Measurements from ENCODE around the gene NMB. TPM values are rescaled to one million over a fixed set of nuclear protein-coding genes. Genes with fewer than 3 reads are reported as not detected.

Gene NMB
- total RNA-seq, 3 donors from 2014 or later: 9.1 to 12.0 (median 9.3) TPM

DNA sequence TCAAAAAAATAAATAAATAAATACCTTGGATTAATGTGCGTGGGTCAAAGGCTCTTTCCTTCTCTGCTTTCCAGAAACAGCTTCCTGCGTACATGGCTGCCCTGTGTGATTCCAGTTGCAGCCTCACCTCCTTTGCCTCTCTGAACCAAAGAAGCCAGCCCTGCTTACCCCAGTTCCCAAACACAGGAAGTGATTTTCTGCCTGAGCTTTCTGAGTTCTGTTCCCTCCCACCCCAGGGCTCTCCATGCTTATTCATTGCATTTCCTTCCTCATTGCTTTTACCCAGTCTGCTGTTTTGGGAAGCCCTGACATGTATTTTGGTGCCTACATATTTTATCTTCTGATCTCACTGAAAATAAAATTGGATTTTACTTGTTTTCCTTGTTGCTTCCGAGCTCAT, 41.8 kb downstream of the NMB start:
- H3K27me3 Mint-ChIP-seq (ENCODE audit: low read depth): no peaks in the 10 kb centered on the region
- H3K9me3 Mint-ChIP-seq: peaks cover 13% of the 10 kb centered on the region
- H3K4me1 Mint-ChIP-seq (ENCODE audit: low read depth): peaks cover 1% of the 10 kb centered on the region
- H3K36me3 Mint-ChIP-seq (ENCODE audit: insufficient read depth): peaks cover 20% of the 10 kb centered on the region
- no peak overlapping the region for H3K4me3 Mint-ChIP-seq
- DNase-seq (no peak), ATAC-seq (no peak)

DNA sequence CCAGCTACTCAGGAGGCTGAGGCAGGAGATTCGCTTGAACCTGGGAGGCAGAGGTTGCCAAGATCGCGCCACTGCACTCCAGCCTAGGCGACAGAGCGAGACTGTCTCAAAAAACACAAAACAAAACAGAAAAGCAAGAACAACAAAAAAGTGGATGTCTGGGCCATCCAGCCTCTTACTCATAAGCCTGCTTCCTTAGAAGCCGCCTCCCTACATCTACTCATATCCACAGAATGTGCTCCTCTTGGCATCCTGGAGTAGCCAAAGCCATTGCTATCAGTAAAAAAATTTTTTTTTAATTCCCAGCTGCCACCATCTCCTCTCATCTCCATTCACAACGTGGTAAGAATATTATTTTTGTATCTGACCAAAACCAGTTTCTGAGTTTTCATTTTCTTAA, 46.4 kb downstream of the NMB start:
- no peaks in the 10 kb centered on the region for H3K9me3 Mint-ChIP-seq
- ATAC-seq: no peak

DNA sequence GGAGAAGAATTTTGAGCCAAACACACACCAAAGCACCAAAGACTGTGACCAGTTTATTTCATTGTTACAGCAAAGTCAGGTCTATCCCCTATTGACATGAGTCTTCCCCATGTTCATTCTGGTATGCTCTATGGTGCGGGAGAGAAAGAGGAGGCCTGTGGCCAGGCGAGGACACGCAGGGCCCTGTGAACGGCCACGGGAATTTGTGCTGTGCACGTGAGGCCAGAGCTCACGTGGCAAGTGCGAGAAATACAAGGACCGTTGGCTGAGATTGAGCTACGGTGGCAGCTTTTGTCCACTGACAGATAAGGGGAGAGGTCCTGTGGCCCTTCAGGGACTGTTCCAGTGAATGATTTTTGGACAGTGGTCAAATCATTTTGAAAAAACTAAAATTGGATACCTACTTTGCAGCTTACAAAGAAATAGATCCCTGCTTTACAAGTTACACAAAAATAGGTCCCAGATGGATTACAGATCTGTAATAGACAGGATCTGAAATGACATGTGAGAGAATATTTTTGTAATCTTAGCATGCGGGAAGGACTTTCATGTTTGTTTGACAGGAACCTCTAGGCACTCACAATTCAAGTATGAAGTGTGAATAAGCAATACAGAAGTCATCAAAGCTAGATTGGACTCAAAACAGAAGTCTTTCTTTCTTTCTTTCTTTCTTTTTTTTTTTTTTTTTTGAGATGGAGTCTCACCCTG, 48.0 kb downstream of the NMB start:
- ATAC-seq (no peak), DNase-seq (no peak)
- Mint-ChIP-seq H3K36me3 (ENCODE audit: insufficient read depth) (peaks cover 15% of the 10 kb centered on the region), H3K9me3 (no peaks in the 10 kb centered on the region), H3K4me1 (ENCODE audit: low read depth) (peaks cover 19% of the 10 kb centered on the region), H3K4me3 (no peak overlapping the region), H3K27me3 (ENCODE audit: low read depth) (no peaks in the 10 kb centered on the region)

More for the DNA sequence above, 46.4 kb downstream of the NMB start:
- Mint-ChIP-seq H3K4me3 (no peak overlapping the region), H3K27me3 (ENCODE audit: low read depth) (no peaks in the 10 kb centered on the region), H3K4me1 (ENCODE audit: low read depth) (peaks cover 6% of the 10 kb centered on the region), H3K36me3 (ENCODE audit: insufficient read depth) (peaks cover 14% of the 10 kb centered on the region)
- DNase-seq: no peak

DNA sequence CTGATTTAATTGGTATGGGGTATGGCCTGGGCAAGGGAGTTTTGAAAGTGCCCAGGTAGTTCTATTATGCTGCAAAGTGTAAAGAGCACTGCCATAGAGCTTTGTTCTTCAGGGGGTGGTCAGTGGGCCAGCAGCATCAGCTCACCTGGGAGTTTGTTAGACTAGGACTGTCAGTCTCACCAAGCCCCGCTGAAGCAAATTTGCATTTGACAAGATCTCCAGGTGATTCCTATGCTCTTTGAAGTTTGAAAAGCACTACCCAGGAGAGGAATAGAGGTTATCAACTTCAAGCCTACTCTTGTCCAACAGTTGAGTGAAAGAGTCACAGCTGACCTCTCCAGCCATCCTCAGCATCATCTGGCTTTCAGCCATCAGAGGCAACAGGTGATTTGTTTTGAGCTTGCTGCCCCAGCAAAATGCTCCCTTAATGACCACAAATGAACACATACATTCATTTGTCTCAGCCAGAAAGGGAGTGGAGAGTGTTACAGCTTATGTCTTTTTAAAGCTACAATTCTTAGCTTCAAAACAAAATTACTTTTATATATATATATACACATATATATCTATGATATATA, 49.2 kb downstream of the NMB start:
- no peak overlapping the region for H3K4me3 Mint-ChIP-seq

DNA sequence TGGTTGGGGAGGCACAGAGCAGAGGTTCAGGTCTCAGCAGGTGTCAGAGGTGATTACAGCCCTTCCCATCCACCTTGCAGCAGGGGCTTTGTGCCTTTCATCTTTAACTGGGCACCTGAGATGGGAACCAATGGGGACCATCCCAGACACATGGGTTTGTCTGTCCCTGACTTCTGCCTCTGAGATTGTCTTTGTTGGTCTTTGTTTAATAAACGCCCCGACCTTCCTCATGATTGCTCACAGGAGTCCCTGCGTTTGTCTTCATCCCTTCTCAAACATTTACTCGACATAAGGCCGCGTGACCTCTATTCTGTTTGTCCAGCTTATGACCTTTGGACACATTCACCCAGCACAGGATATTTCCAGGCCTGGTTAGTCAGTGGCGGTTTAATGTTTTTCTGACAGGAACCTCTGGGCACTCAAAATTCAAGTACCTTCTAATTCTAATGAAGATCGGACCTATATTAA, 51.3 kb downstream of the NMB start:
- no peaks in the 10 kb centered on the region for H3K9me3 Mint-ChIP-seq
- H3K4me3 Mint-ChIP-seq: no peak overlapping the region
- DNase-seq: no peak
- no peak for ATAC-seq
- peaks cover 40% of the 10 kb centered on the region for H3K4me1 Mint-ChIP-seq (ENCODE audit: low read depth)
- peaks cover 18% of the 10 kb centered on the region for H3K36me3 Mint-ChIP-seq (ENCODE audit: insufficient read depth)
- no peaks in the 10 kb centered on the region for H3K27me3 Mint-ChIP-seq (ENCODE audit: low read depth)

More for the DNA sequence above, 49.2 kb downstream of the NMB start:
- Mint-ChIP-seq H3K9me3 (no peaks in the 10 kb centered on the region), H3K27me3 (ENCODE audit: low read depth) (no peaks in the 10 kb centered on the region), H3K4me1 (ENCODE audit: low read depth) (peaks cover 26% of the 10 kb centered on the region), H3K36me3 (ENCODE audit: insufficient read depth) (peaks cover 15% of the 10 kb centered on the region)
- DNase-seq: no peak
- no peak for ATAC-seq

DNA sequence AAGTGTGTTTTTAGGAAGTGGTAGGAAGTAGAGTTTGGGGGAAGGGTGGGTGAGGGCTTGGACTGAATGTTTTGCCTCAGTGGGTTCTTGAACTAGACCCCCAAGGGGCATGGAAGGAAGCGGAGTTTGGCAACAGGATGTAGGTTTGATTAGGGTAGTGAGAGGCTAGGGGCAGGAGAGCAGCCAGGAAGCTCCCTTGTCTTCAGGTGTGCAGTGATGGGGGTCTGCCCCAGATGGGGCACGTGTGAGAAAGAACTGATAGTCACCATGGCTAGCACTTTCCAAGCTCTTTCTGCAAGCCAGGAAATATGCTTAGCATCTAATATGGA, 52.5 kb downstream of the NMB start:
- no peak for ATAC-seq

More for the DNA sequence above, 52.5 kb downstream of the NMB start:
- peaks cover 43% of the 10 kb centered on the region for H3K4me1 Mint-ChIP-seq (ENCODE audit: low read depth)
- H3K36me3 Mint-ChIP-seq (ENCODE audit: insufficient read depth): peaks cover 18% of the 10 kb centered on the region
- H3K27me3 Mint-ChIP-seq (ENCODE audit: low read depth): no peaks in the 10 kb centered on the region
- H3K4me3 Mint-ChIP-seq: peak overlapping the region; percentile 63
- no peaks in the 10 kb centered on the region for H3K9me3 Mint-ChIP-seq
- no peak for DNase-seq

Other genes starting within 250 kb of the NMB start
- gene ZSCAN2, start 57.2 kb downstream of the NMB start, total RNA-seq: 1 to 10 TPM; 6.3 to 9.3 (median 6.6) TPM
- 10 to 100 TPM; 31.1 to 38.8 (median 36.0) TPM for gene WDR73, start 3.9 kb downstream of the NMB start, total RNA-seq
- 10 to 100 TPM; 72.3 to 82.9 (median 79.2) TPM for gene SEC11A, start 57.9 kb upstream of the NMB start, total RNA-seq
- 10 to 100 TPM; 28.7 to 30.6 (median 30.5) TPM for gene ZNF592, start 90.4 kb upstream of the NMB start, total RNA-seq
- under 1 TPM; 0.05 to 0.13 (median 0.11) TPM for gene ALPK3, start 159.2 kb upstream of the NMB start, total RNA-seq
- not detected for gene SLC28A1, start 226.5 kb upstream of the NMB start, total RNA-seq